ENCODE results near the gene CPA1.

DNA sequence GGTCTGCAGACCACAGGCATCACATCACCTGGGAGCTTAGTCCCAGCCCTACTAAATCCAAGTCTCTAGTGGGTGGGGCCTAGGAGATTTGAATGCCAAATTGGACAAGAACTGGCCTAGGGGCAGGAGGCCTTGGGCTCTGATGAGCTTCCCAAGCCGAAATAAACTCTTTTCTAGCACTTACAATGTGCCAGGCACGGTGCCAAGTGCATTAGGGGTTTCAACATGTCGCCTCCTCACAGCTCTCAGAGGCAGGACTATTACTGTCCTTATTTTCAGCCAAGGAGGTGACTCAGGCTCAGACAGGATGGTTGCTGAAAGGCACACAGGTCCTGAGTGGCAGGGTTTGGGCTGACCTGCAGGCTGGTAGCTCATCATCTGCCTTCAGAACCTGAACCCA, 9.2 kb upstream of the CPA1 start:
- TF ChIP-seq EZH2 (IDR thresholded peaks at IDR 0.05) (no peak), POLR2AphosphoS5 (IDR thresholded peaks at IDR 0.05; ENCODE audit: borderline replicate concordance, low read depth, low read length) (no peak), FOXP2 (optimal IDR thresholded peaks at IDR 0.05; ENCODE audit: control extremely low read depth, extremely low read length, insufficient read depth) (no peak)

All from SK-N-MC (cell line).